C4-2B (cell line): Measurements from ENCODE around the gene REC114.

Experiments used
- ZFX ChIP-seq: fragments of 450-650 bp; IDR thresholded peaks from 2 replicates; pipeline ENCODE4 v1.6.1; 2017
- TF ChIP-seq, protein P1 (sequence below): fragments of 450-650 bp; conservative IDR thresholded peaks from 2 replicates; pipeline ENCODE4 v1.5.1; 2017; ENCODE audit warnings: mild to moderate bottlenecking

- TF ChIP-seq, protein P1, sequence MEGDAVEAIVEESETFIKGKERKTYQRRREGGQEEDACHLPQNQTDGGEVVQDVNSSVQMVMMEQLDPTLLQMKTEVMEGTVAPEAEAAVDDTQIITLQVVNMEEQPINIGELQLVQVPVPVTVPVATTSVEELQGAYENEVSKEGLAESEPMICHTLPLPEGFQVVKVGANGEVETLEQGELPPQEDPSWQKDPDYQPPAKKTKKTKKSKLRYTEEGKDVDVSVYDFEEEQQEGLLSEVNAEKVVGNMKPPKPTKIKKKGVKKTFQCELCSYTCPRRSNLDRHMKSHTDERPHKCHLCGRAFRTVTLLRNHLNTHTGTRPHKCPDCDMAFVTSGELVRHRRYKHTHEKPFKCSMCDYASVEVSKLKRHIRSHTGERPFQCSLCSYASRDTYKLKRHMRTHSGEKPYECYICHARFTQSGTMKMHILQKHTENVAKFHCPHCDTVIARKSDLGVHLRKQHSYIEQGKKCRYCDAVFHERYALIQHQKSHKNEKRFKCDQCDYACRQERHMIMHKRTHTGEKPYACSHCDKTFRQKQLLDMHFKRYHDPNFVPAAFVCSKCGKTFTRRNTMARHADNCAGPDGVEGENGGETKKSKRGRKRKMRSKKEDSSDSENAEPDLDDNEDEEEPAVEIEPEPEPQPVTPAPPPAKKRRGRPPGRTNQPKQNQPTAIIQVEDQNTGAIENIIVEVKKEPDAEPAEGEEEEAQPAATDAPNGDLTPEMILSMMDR, result no peak
- no peak for TF ChIP-seq ZFX
Measured at GRCh38 chr15:73555080-73555479, 112.1 kb downstream of the REC114 start.
